ENCODE data around the gene MMP23B. TPM values are rescaled to one million over a fixed set of nuclear protein-coding genes. Genes with fewer than 3 reads are reported as not detected.
A peak's percentile ranks its signal among the peaks of the same experiment; 100 is the strongest.

The MMP23B gene
- total RNA-seq, 1 donor from 2014 or later: 40.3 TPM

GRCh38 chr1:1665815-1666251 lies 33.9 kb downstream of the MMP23B start:
- H3K27me3 ChIP-seq: no peaks in the 10 kb centered on the region
- DNase-seq (peak; percentile 67), ATAC-seq (peak; percentile 60)
- H3K4me1 ChIP-seq: no peaks in the 10 kb centered on the region
- H3K4me3 ChIP-seq: no peak overlapping the region
- H3K36me3 ChIP-seq: peaks cover 44% of the 10 kb centered on the region
- no peaks in the 10 kb centered on the region for H3K9me3 ChIP-seq
- no peak overlapping the region for H3K27ac ChIP-seq
- peak; percentile 52 for TF ChIP-seq CTCF (IDR thresholded peaks at IDR 0.05)
- intact Hi-C loops (cut with DNase I): no loop called here

GRCh38 chr1:1666526-1666925 lies 34.6 kb downstream of the MMP23B start:
- Histone ChIP-seq H3K27me3 (no peaks in the 10 kb centered on the region), H3K9me3 (no peaks in the 10 kb centered on the region), H3K4me1 (no peaks in the 10 kb centered on the region), H3K27ac (no peak overlapping the region), H3K4me3 (no peak overlapping the region), H3K36me3 (peaks cover 51% of the 10 kb centered on the region)
- intact Hi-C loops (cut with DNase I): no loop called here
- DNase-seq (peak; percentile 48), ATAC-seq (no peak)
- no peak for TF ChIP-seq CTCF (IDR thresholded peaks at IDR 0.05)

- ATAC-seq: no peak
- no peak for TF ChIP-seq CTCF (IDR thresholded peaks at IDR 0.05)
- intact Hi-C loops (cut with DNase I): no loop called here
- H3K9me3 ChIP-seq: no peaks in the 10 kb centered on the region
- peaks cover 67% of the 10 kb centered on the region for H3K36me3 ChIP-seq
- H3K27me3 ChIP-seq: no peaks in the 10 kb centered on the region
- peak; percentile 54 for DNase-seq
- no peak overlapping the region for H3K27ac ChIP-seq
- no peaks in the 10 kb centered on the region for H3K4me1 ChIP-seq
- no peak overlapping the region for H3K4me3 ChIP-seq
Measured at GRCh38 chr1:1669468-1670440, 37.8 kb downstream of the MMP23B start.

- Histone ChIP-seq H3K4me3 (no peak overlapping the region), H3K36me3 (peaks cover 56% of the 10 kb centered on the region), H3K27me3 (no peaks in the 10 kb centered on the region), H3K27ac (no peak overlapping the region), H3K4me1 (no peaks in the 10 kb centered on the region), H3K9me3 (no peaks in the 10 kb centered on the region)
- no peak for ATAC-seq
- TF ChIP-seq CTCF (IDR thresholded peaks at IDR 0.05): no peak
- DNase-seq: peak; percentile 53
- intact Hi-C loops (cut with DNase I): no loop called here
Measured at GRCh38 chr1:1670866-1671265, 38.9 kb downstream of the MMP23B start.

GRCh38 chr1:1671365-1672119 lies 39.6 kb downstream of the MMP23B start:
- no peak for ATAC-seq
- no peaks in the 10 kb centered on the region for H3K27me3 ChIP-seq
- no peaks in the 10 kb centered on the region for H3K4me1 ChIP-seq
- H3K4me3 ChIP-seq: no peak overlapping the region
- TF ChIP-seq CTCF (IDR thresholded peaks at IDR 0.05): no peak
- H3K27ac ChIP-seq: no peak overlapping the region
- DNase-seq: peak; percentile 58
- peaks cover 49% of the 10 kb centered on the region for H3K36me3 ChIP-seq
- H3K9me3 ChIP-seq: no peaks in the 10 kb centered on the region
- intact Hi-C loops (cut with DNase I): no loop called here

Measured in upper lobe of right lung (tissue), 1 donor.